HG03175 (cell line): ENCODE measurements around the gene ITGA1.
"Not testable (repeated sequence)": the region's sequence is repeated elsewhere in the genome, so short reads cannot be mapped to it uniquely, and the experiment has no call there.

ENCODE experiments used
- ATAC-seq: cut with Tn5 transposase; IDR thresholded peaks from one replicate; pipeline ENCODE4 v1.9.1; 2021; ENCODE audit warnings: mild to moderate bottlenecking, moderate library complexity; ENCODE audit not compliant: unreplicated experiment

ITGA1 gene

GRCh38 chr5:52861368-52861767 is 73.7 kb downstream of the ITGA1 start:
- ATAC-seq: no peak

- no peak for ATAC-seq
Measured at GRCh38 chr5:52863715-52864290, 76.1 kb downstream of the ITGA1 start.

GRCh38 chr5:52864371-52864770 is 76.7 kb downstream of the ITGA1 start:
- no peak for ATAC-seq

GRCh38 chr5:52864884-52865283 is 77.2 kb downstream of the ITGA1 start:
- ATAC-seq: no peak

GRCh38 chr5:52865991-52866390 is 78.3 kb downstream of the ITGA1 start:
- ATAC-seq: not testable (repeated sequence)

- no peak for ATAC-seq
Measured at GRCh38 chr5:52867809-52868208, 80.1 kb downstream of the ITGA1 start.

GRCh38 chr5:52868417-52868816 is 80.7 kb downstream of the ITGA1 start:
- ATAC-seq: no peak

GRCh38 chr5:52869391-52869790 is 81.7 kb downstream of the ITGA1 start:
- no peak for ATAC-seq

- no peak for ATAC-seq
Measured at GRCh38 chr5:52870448-52870847, 82.7 kb downstream of the ITGA1 start.

GRCh38 chr5:52875827-52876226 is 88.1 kb downstream of the ITGA1 start:
- ATAC-seq: no peak

- no peak for ATAC-seq
Measured at GRCh38 chr5:52876456-52876855, 88.7 kb downstream of the ITGA1 start.

GRCh38 chr5:52878656-52879055 is 90.9 kb downstream of the ITGA1 start:
- ATAC-seq: no peak

- no peak for ATAC-seq
Measured at GRCh38 chr5:52880541-52880940, 92.8 kb downstream of the ITGA1 start.

GRCh38 chr5:52881468-52881867 is 93.8 kb downstream of the ITGA1 start:
- no peak for ATAC-seq

GRCh38 chr5:52883110-52883509 is 95.4 kb downstream of the ITGA1 start:
- ATAC-seq: no peak

- ATAC-seq: no peak
Measured at GRCh38 chr5:52884453-52884852, 96.7 kb downstream of the ITGA1 start.

GRCh38 chr5:52885614-52886013 is 97.9 kb downstream of the ITGA1 start:
- no peak for ATAC-seq

- no peak for ATAC-seq
Measured at GRCh38 chr5:52886206-52886605, 98.5 kb downstream of the ITGA1 start.

GRCh38 chr5:52887066-52887465 is 99.3 kb downstream of the ITGA1 start:
- no peak for ATAC-seq

- ATAC-seq: no peak
Measured at GRCh38 chr5:52888363-52888762, 100.6 kb downstream of the ITGA1 start.

GRCh38 chr5:52892242-52892878 is 104.6 kb downstream of the ITGA1 start:
- ATAC-seq: no peak

- ATAC-seq: no peak
Measured at GRCh38 chr5:52893105-52893504, 105.4 kb downstream of the ITGA1 start.

- no peak for ATAC-seq
Measured at GRCh38 chr5:52893863-52894262, 106.1 kb downstream of the ITGA1 start.
